GM21723 (cell line): ENCODE results near the gene CRY2.

Experiments used
- ATAC-seq: cut with Tn5 transposase; IDR thresholded peaks from one replicate; pipeline ENCODE4 v1.9.1; 2021; ENCODE audit warnings: mild to moderate bottlenecking, moderate library complexity; ENCODE audit not compliant: unreplicated experiment

Gene CRY2

DNA sequence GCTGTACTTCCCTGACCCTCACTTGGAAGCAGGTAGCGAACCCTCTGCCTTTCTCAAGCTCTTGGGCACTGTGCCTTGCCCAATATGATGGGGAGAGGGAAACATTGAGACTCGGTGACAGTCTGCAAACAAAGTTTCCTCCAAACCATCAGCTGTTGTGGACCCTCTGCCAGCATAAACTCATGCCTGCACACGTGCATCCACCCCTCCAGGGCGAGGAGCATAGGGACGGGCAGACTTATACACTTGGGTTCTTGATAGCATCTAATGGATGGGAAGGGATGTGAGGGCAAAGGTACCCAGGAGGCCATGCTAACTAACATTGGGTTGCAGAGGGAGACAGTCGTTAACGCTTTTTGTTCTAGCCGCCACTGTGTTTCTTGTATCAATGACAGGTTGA, 29.9 kb downstream of the CRY2 start:
- ATAC-seq = no peak

DNA sequence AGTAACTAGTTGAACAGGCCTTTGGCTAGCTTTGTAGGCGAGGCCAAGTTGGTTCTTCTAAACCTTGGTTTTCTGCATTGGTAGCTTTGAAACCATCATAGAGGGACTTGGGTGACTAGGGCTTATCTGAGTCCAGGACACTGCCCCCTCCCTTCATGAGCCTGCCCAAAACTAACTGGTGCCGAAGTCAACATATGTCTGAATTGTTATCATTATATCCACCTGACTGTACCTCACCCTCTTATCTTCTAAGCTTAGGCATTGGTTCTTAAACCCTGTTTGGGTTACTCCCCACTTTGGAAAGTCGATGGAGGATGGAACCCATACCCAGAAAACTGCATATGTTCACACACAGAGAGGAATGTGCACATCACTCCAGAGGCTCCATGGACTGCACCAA, 30.6 kb downstream of the CRY2 start:
- ATAC-seq = no peak

DNA sequence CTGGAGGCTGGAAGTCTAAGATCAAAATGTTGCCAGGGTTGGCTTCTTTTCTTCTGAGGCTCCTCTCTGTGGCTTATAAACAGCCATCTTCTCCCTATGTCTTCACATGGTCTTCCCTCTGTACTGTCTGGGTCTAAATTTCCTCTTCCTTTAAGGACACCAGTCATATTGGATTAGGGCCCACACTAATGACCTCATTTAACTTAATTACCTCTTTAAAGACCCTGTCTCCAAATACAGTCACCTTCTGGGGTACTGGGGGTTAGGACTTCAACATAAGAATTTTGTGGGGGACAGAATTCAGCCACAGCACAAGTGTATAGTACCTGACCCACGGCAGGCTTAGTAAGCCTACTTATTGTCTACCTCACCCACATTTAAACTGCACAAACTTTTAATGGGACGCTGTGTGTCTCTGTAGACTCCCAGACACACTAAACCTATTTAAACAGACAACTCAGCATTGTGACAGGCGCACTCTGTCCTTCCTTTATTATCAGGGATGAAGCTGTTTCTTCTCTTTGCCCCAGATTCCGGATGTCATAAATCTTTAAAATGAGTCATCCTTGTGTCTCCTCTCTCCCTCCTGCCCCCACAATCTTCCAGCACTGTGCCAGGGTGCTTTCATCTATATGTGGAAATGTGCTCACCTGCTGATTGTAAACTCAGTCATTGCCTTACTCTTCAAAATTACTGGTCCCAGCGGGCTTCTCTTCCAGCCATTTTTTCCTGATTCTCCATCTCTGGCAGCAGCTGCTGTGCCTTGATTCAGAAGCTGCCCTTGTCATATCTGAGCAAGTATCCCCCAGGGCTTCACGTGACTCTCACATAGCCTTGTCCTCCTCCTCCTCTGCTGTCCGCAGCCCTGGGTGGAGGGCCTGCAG, 32.8 kb downstream of the CRY2 start:
- ATAC-seq = no peak

DNA sequence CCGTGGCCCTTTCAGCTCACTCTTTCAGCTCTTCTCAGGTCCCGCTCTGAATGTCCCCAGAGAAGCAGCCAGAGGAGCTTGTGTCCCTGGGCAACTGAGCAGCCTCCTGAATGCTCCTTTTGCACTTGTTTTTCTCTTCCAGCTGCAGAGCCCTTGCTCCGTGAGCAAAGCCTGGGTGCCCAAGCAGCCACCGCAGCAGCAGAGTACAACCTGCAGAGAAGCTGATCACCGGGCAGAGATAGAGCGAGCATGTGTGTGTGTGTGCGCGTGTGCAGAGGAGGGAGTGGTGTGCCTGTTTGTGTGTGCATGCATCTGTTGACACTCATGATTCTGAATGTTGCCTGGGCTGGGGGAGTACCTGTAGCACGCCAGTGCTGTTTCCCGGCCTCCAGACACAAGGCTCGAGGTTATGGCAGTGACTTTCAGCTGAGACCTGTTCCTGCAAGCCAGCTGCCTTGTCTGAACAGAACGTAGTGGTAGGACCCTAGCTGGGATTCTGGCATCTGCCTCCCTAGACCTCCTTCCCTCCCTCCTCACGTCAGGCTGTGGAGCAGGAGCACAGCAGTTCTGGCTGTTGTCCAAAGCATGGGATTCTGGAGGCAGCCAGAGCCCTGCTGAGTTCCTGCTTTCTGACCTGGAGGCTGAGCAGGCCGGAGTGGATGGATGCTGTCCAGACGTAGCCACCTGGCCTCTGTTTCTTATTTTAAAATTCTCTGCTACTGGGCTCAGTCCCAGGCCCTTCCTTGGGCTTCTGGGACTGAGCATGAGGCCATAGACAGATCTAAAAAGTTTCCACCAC, 33.7 kb downstream of the CRY2 start:
- no peak for ATAC-seq

DNA sequence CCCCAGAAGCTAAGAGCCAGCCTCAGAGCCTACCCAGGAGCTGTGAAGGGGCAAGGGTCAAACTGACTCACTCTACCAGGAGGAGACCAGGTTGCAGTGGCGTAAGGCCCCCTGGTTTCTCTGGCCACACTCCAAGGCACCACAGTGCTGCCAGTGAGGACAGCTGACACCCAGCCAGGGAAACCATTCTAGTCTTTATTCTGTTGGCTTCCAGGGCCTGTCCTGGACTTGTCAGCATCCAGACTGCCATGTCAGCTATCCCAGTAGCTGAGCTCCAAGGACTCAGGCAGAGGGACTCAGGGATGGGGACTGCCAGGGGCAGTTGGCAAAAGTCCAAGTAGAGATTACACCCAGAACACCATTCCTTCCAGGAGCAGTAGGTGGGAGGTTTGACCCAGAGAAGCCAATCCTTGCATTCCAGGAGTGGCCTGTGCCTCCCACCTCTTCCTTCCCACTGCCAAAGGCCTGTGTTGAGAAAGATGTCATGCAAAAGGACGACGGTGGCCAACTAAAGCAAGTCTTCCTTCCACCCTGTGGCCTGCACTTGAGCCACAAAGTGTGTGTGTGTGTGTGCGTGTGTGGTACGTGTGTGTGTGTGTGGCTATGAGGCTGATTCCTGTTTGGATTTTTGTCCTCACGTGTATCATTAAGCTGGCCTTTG, 34.6 kb downstream of the CRY2 start:
- ATAC-seq = no peak

DNA sequence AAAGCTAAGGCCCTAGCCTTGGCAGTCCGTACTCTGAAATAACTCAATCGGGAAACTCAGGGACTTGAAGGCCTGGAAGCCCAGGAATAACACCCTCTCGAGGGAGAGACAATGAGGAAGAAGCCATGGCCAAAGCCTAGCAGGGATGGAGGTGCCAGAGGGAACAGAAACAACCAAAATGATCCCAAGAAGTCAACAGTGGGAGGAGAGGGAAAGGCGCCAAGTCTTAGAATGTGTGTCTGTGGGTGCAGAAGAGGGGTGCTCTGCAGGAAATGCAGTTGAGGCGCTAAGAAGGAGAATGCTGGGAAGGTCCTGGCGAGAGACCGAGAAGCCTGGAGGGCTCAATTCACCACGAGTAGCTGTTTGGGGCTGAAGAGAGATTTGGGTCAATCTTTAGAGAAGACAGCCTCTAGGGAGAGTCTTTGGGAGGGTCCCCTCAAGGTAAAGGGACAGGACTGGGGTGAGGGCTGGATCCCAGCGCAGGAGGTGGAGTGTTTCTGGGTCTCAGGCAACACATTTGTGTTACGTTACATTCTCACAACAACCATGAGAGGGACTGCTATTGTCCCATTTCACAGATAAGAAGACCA, 37.4 kb downstream of the CRY2 start:
- no peak for ATAC-seq

DNA sequence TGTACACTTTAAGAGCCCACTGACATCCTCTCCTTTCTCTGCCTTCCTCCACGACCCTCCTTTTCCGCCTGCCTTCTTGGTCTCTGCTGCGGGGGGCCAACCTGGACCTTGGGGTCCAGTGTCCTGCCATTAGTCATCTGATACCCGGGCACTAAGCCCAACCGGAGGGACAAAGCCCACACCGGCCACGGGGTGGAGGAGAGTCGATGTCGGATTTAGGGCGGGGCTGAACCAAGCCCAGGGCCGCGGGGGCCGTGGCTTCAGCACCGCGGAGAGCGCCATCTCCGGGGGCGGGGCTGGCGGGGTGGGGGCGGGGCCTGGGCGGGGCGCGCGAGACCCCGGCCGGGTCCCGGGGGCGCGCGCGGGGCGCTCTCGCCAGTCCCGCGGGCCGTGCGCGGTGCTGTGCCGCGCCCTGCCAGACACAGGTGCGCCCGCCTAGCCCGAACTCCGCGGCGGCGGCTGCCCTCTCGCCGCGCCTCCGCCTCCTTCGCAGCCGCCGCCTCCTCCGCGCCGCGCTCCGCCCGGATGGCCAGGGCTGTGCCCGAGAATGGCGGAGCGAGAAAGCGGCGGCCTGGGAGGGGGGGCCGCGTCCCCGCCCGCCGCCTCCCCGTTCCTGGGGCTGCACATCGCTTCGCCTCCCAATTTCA, 38.1 kb downstream of the CRY2 start, which contains the start of gene MAPK8IP1:
MAPK8IP1 (plus strand) TSS at position 378 of the 647 bp plus-strand sequence; CDS start at position 548, 170 bp downstream.
- peak; percentile 73 for ATAC-seq

DNA sequence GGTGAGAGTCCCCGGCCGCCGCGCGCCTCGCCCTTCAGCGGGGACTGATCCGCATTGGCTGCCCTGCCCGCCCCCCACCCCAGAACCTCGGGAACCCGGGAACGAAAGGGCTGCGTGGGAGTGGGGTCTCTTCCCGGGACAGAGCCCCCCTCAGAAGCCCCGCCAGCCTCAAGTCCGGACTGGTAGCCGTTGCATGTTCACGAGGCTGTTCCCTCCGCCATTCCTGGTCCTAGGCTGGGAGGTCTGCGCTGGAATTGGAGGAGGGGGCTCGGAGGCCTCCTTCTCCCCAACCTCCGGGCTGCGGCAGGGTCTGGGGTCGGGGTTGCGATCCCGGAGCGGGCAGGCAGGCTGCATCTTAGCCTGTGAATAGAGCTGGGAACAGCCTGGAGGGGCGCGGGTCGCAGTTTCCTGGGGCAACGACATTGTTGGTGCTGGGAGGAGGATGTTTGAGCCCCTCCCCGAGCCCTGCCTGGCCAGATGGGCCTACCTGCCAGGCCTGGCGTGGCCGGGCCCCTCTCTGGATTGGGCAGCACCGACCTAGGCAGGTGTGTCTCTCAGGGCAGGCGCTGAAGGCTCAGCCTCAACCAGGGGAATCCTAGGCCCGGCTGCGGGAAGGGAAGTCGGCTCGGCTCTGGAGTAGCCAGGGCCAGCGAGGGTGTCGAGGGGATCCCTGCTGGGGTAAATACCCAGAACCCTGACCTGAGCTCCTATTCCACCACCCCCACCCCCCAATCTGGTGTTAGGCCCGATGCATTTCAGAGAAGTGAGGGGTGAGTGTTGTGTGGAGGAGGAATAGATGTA, 38.8 kb downstream of the CRY2 start:
- no peak for ATAC-seq

DNA sequence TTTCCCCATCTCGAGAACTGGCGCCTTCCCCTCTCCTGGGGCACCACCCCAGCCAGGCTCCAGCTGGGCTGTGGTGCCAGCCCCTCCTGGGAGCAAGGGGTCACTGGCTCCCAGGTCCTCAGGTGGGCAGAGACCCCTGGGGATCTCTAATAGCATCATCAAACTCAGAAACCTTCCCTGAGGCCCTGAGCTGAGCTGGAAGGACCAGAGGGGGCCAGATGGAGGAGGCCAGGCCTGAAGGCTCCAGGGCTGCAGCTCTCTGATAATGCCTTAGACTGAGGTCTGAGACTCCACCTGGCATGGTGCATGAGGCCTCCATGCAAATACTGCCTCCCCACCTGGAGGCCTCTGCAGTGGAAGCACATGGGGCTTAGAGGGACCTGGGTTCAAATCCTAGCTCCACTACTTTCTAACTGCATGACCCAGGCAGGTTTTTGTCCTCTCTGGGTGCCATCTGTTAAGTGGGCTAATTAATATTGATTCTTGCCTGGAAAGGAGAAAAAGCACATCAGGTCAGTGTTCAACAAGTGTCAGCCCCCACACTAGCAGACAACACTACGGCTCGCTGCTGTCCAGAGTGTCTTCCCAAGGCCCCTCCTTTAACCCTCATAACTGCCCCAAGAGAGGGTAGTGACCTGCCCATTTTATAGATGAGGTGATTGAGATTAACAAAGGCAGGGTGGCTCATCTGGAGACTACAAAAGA, 39.7 kb downstream of the CRY2 start:
- no peak for ATAC-seq

DNA sequence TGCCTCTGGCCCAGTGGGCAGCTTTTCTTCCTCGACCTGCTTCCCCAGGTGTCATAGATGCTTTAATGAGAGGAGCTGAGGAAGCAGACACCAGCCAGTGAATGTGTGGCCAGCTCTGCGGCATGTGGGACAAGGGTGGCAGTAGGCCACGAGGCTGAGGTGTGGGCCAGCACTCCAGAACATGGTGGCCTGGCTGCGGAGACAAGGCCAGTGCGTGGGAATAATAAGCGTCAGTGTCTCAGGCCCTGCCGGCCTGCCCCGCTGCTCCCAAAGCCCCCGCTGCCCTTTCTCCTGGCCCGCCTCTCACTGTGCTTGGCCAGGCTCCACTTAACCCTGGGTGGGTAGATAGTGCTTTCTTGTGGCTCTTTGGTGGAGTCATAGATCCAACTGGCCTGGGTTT, 40.3 kb downstream of the CRY2 start:
- ATAC-seq = no peak

DNA sequence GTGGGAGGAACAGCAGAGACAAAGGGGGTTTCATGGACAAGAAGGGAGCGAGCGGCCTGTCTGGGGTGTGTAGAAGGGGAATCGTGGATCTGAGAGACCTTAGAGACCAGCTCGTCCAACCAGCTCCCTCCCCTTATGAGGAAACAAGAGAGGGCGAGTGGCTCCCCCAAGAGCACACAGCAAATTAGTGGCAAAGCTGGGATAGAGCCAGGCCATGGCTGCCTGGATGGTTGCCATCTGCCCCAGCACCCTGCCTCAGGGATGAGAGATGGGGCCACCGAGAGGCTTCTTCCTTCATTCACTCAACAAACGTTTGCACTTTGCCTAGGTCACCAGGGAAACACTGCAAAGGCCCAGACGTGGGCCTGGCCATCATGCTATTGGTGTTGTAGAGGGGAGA, 42.3 kb downstream of the CRY2 start:
- ATAC-seq = no peak

DNA sequence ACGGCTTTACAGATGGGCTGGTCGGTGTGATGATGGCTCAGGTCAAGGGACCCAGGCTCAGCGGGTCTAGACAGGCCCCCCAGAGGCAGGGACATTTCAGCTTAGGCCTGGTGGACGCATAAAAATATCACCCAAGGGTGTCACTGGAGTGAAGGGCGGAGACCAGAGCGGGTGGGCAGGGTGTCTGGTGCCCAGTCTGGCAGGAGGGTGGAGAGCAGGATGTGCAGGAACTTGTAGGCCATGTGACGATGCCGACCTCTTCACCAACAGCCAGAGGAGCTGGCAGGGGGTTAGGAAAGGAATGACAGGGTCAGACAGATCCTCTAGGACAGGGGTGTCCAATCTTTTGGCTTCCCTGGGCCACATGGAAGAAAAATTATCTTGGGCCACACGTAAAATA, 42.7 kb downstream of the CRY2 start:
- no peak for ATAC-seq

DNA sequence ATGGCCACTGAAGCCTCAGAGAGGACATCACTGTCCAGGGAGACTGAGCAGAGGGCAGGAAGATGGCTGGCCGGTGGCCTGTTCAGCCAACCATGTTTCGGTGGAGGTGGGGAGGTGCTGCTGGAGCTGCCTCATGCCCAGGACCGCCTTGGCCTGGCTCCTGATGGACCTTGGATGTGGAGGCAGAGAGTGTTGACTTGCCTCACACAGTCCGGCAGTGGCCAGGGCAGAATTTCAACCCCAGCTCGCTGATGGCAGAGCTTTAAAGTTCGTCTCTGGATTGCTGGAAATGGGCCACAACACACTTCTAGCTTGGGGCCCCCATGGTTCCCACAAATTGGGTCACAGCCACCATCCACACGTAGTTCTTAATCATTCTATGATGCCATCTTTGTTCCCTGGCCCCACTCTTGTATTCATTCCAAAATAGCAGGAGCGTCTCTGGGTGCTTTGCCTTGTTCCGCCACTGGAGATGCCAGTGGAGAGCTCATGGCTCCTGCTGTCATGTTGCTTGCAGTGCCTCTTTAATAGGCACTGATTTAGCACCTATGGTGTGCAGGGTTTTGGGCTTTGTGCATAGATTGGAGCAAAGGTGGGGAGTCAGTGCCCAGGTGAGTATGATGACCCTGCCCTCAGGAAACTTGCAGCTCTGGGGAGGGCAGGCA, 43.7 kb downstream of the CRY2 start:
- no peak for ATAC-seq

DNA sequence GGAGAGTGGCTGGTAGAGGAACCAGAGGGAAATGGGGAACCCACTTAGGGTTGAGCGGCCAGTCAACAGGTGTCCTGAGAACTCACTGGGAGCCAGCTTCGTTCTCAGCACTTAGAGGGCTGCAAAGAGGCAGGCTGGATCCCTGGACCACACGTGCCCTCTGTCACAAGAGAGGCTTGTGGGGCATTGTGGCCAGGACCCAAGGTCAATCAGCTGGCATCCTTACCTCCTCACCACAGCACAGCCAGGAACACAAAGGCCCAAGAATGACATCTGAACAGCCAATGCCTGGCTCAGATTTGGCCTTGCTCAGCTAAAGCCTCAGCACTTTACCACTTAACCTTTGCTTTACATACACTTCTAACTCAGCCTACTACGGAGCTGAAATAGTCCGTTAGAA, 45.6 kb downstream of the CRY2 start:
- no peak for ATAC-seq

DNA sequence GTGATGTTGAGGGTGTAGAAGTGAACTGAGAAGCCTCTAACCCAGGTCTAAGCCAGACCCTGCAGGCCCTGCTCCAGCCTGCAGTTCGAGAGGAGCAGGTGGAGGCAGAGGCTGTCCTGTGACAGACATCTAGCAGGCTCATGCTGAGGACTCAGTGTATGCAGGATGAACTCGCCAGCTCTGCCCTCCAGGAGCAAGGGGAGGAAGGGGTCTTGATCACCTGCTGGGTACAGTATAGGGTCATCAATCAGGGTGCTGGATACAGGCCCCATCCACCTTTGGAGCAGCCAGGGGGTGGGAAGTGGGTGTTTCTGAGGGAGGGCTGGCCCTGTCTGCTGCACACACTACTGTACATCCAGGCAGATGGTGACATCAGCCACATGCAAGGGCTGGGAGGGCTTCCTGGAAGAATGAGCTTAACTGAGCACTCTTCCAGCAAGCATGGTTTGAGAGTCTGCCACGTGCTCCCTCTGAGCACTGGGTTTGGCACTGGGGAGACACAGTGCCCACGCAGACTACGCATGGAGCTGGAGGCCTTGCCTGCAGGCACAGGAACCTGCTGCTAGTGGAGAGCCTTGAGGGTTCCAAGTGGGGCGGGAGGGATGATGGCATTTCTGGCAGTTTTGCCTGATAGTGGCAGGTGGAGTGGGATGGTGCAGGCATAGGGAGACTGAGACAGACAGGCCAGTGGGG, 47.4 kb downstream of the CRY2 start:
- ATAC-seq = no peak

DNA sequence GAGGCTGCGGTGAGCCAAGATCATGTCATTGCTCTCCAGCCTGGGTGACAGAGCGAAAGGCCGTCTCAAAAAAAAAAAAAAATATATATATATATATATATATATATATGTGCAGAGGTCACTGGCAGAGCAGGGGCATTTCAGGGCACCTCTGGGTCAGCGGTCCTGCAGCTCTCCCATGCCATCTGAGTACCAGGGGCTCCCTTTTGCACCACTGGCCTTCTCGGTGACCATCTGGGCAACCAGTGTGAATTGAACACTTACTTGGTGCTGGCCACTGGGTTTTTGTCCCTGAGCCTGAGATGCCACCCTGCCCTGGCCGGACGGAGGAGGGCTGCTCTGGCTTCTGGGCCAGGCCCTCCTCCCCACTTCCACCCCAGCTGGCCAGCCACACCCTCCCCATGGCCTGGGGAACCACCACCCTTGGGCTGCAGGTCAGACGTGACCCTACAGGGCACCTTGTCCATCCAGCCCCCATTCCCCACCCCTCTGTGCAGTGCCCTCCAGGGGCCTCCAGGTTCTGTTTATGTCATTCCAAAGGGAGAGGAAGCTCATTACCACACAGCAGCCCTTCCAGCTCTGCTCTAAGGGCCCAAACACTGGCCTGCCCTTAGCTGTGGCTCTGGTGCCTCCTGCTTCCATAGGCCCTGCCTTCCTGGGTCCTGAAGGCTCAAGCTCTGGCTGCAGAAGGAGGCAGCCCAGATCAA, 48.4 kb downstream of the CRY2 start:
- ATAC-seq = no peak

DNA sequence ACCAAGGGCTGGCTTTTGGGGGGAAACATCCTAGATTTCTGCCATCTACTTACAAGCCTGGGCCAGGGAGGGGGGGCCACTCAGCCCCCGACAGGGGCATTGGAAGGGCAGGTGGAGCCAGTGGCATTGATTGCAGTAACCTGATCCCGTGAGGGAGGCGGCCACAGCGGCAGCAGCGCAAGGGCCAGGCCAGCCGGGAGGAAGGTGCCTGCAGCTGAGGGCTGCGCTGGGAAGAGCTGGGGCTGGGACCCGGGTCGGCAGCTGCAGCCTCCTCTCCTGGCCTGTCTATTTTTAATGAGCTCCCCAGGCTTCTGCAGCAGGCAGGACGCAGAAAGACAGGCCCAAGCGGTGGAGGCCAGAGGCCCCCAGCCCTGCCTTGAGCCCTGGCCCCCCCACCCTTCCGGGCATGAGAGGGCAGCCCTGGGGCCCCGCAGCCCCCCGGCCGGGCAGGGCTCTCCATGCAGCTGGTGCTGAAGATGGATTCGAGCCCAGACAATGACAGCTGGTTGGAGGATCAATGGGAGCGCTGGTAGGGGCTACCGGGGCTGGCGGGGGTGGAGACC, 49.2 kb downstream of the CRY2 start:
- no peak for ATAC-seq
